Measurements from ENCODE around the gene CDC42BPB.

DNA sequence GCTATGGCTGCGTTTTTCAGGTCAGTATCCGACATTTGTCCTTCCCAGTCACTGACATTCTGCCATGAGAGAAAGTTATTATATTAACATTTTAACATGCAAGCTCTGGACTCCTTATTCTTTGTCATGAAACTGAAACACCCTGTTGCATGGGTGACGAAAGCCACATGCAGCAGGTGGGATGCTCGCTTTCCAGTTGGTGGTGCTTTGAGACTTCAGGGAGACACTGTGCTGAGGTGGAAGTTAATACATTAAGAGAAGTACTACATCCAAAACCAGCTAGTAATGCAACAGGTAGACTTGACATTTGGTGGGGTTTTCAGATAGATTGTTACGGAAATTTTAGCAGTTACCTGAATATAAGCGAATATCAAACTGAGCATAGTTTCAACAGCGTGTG is 167.7 kb downstream of the CDC42BPB start:
- TF ChIP-seq, protein P1, sequence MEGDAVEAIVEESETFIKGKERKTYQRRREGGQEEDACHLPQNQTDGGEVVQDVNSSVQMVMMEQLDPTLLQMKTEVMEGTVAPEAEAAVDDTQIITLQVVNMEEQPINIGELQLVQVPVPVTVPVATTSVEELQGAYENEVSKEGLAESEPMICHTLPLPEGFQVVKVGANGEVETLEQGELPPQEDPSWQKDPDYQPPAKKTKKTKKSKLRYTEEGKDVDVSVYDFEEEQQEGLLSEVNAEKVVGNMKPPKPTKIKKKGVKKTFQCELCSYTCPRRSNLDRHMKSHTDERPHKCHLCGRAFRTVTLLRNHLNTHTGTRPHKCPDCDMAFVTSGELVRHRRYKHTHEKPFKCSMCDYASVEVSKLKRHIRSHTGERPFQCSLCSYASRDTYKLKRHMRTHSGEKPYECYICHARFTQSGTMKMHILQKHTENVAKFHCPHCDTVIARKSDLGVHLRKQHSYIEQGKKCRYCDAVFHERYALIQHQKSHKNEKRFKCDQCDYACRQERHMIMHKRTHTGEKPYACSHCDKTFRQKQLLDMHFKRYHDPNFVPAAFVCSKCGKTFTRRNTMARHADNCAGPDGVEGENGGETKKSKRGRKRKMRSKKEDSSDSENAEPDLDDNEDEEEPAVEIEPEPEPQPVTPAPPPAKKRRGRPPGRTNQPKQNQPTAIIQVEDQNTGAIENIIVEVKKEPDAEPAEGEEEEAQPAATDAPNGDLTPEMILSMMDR (IDR thresholded peaks at IDR 0.05), result no peak
- TF ChIP-seq POLR2A (IDR thresholded peaks at IDR 0.05), result no peak
